Right lobe of liver (tissue), 6 donors: Measurements from ENCODE around the gene CBX7. TPM values are rescaled to one million over a fixed set of nuclear protein-coding genes. Genes with fewer than 3 reads are reported as not detected.

Experiments used
- ATAC-seq, 4 donors: fragments of 200-7000 bp; cut with Tn5 transposase; one replicate each; pipeline ENCODE4 v1.9.1; 2020; ENCODE audit warnings: mild to moderate bottlenecking in 4 of 4, moderate library complexity in 4 of 4
- DNase-seq, 3 donors: peaks; one replicate each; pipeline ENCODE4 v3.0.0-alpha.2; 2020
- H3K27ac ChIP-seq, 3 donors: fragments of 200-600 bp; one replicate each; pipeline ENCODE4 v1.8.0; 2022
- H3K27me3 ChIP-seq, 2 donors: fragments of 200-600 bp; one replicate each; pipeline ENCODE4 v1.8.0; 2022
- H3K36me3 ChIP-seq, 4 donors: fragments of 200-600 bp; sonication (generic) in 1 of 4; one replicate each; pipeline versions ENCODE4 v1.5.1 to v1.8.0; 2017 to 2022; ENCODE audit warnings: control low read depth in 1 of 4
- H3K4me1 ChIP-seq, 4 donors: fragments of 200-600 bp; sonication (generic) in 1 of 4; one replicate each; pipeline versions ENCODE4 v1.5.1 to v1.8.0; 2017 to 2022; ENCODE audit warnings: control low read depth in 1 of 4
- H3K4me3 ChIP-seq, 3 donors: fragments of 200-600 bp; one replicate each; pipeline ENCODE4 v1.8.0; 2022
- H3K9me3 ChIP-seq, 4 donors: fragments of 200-600 bp; sonication (generic) in 1 of 4; one replicate each; pipeline versions ENCODE4 v1.5.1 to v1.8.0; 2017 to 2022; ENCODE audit warnings: control low read depth in 1 of 4
- POLR2A ChIP-seq: fragments of 450-650 bp; IDR thresholded peaks from one replicate; pipeline ENCODE4 v1.6.1; 2017; ENCODE audit warnings: antibody characterized with exemption, mild to moderate bottlenecking
- WGBS: methylation state at CpG from one replicate; pipeline ENCODE4 v1.1.6; 2018; ENCODE audit warnings: low coverage, low lambda C conversion rate; ENCODE audit not compliant: insufficient coverage; ENCODE audit errors: missing lambda C conversion rate; 5-methylcytosine and 5-hydroxymethylcytosine counted together
- intact Hi-C, 2 donors: fragments of 100-400 bp; cut with DNase I; formaldehyde crosslinking; loops; one replicate each; pipeline versions ENCODE4 v1.11.2 to v1.14.1; 2022
- total RNA-seq, 6 experiments: library from RNA; depleted of rRNA in 2 of 6; stranded (reverse); fragments of >200 nt in 2 of 6; fragmentation: NEBNext Ultra II Directional in 3 of 6; extraction: Animal tissue kit (Norgen Biotek cat#: 25700) in 3 of 6; gene quantifications; one replicate each; pipeline versions ENCODE4 v1.1.0 to v1.2.4, GENCODE V29; 2016 to 2023
- TF ChIP-seq, protein P1 (sequence below), 4 donors: fragments of 200-600 bp in 3 of 4; fragments of 450-650 bp in 1 of 4; IDR thresholded peaks; one replicate each; pipeline versions ENCODE4 v1.5.1 to v1.8.0; 2016 to 2022; ENCODE audit warnings: antibody characterized with exemption in 4 of 4, mild to moderate bottlenecking in 2 of 4
- donor health status: DM: no; HTN: yes; CAD: no.
- donor health status: DM: no; HTN: no; CAD: no.
- donor health status: DM: no; HTN: no; CAD: no.
- donor health status: DM: no; HTN: yes; CAD: no.
- donor health status: DM: no; HTN: yes; CAD: no.

Gene CBX7
- total RNA-seq, 6 experiments from 2014 or later, result 8.0 to 14.5 (median 12.9) TPM

DNA sequence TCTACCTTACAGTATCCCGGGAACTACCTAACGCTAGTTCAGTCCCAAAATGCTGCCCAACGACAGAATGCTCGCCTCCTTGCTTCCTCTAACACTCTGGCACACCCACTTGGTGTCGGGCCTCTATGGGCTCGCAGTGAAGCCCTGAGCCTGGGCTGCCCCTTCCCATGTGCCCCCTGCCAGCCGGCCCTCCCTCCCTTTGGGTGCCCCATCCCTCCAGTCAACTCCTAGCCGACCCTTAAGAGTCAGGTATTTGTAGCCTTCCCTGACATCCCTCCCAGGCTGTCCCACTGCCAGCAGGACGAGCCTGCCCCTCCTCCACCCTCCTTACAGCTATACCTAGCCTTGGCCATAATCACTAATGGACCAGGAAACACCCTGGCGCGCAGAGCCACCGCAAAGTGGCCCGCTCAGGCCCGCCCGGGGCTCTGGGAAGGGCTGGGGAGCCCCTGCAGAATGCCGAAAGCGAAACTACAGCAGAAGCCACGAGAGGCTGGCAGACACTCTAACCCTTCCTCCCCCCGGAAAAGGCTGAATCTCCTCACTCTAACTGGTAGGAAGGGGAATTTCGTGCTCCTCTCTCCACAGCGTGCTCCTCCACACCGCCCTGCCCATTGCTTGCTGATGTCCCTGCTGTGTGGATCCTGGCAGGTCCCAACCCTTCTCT is 8.2 kb downstream of the CBX7 start:
- peaks cover 0 to 22% (median 0%) of the 10 kb centered on the region in 4 donors for H3K4me1 ChIP-seq
- TF ChIP-seq POLR2A, result no peak
- TF ChIP-seq, protein P1, sequence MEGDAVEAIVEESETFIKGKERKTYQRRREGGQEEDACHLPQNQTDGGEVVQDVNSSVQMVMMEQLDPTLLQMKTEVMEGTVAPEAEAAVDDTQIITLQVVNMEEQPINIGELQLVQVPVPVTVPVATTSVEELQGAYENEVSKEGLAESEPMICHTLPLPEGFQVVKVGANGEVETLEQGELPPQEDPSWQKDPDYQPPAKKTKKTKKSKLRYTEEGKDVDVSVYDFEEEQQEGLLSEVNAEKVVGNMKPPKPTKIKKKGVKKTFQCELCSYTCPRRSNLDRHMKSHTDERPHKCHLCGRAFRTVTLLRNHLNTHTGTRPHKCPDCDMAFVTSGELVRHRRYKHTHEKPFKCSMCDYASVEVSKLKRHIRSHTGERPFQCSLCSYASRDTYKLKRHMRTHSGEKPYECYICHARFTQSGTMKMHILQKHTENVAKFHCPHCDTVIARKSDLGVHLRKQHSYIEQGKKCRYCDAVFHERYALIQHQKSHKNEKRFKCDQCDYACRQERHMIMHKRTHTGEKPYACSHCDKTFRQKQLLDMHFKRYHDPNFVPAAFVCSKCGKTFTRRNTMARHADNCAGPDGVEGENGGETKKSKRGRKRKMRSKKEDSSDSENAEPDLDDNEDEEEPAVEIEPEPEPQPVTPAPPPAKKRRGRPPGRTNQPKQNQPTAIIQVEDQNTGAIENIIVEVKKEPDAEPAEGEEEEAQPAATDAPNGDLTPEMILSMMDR (IDR thresholded peaks at IDR 0.05), result no peak
- no peaks in the 10 kb centered on the region for H3K36me3 ChIP-seq
- peak overlapping the region; percentile 82 to 92 (median 91) for H3K4me3 ChIP-seq
- no peaks in the 10 kb centered on the region for H3K27me3 ChIP-seq
- intact Hi-C loops, result no loop called here
- ATAC-seq (peak; percentile 4 to 38 (median 30)), DNase-seq (peak in 2 of 3 donors; percentile 49 to 68)
- H3K9me3 ChIP-seq, result no peaks in the 10 kb centered on the region
- H3K27ac ChIP-seq, result peak overlapping the region in 2 of 3 donors; percentile 81 to 96
- 34% methylated on average over 14 of the region's 22 CpGs for WGBS

- intact Hi-C loops, result no loop called here
- Histone ChIP-seq H3K4me1 (peaks cover 0 to 15% (median 0%) of the 10 kb centered on the region in 4 donors), H3K27ac (no peak overlapping the region), H3K9me3 (no peaks in the 10 kb centered on the region), H3K36me3 (no peaks in the 10 kb centered on the region), H3K27me3 (no peaks in the 10 kb centered on the region), H3K4me3 (no peak overlapping the region)
- TF ChIP-seq POLR2A, result no peak
- TF ChIP-seq, protein P1 (IDR thresholded peaks at IDR 0.05), result no peak
- 87% methylated on average over 6 of the region's 14 CpGs for WGBS
- ATAC-seq (no peak), DNase-seq (no peak)
Observed at GRCh38 chr22:39142088-39142680, 10.3 kb downstream of the CBX7 start.

GRCh38 chr22:39139933-39140332 is 12.5 kb downstream of the CBX7 start:
- H3K4me3 ChIP-seq, result no peak overlapping the region
- ATAC-seq (no peak), DNase-seq (no peak)
- H3K4me1 ChIP-seq, result peaks cover 0 to 5% (median 0%) of the 10 kb centered on the region in 4 donors
- H3K27ac ChIP-seq, result no peak overlapping the region
- no peaks in the 10 kb centered on the region for H3K36me3 ChIP-seq
- no peak for TF ChIP-seq POLR2A
- TF ChIP-seq, protein P1 (IDR thresholded peaks at IDR 0.05), result no peak
- WGBS, result 84% methylated on average over 6 of the region's 7 CpGs
- intact Hi-C loops, result loop anchor here in 1 of 2 donors (10.0 kb wide), 1 partner anchor 275 kb away; no protein-coding TSS in a partner anchor
- no peaks in the 10 kb centered on the region for H3K27me3 ChIP-seq
- H3K9me3 ChIP-seq, result no peaks in the 10 kb centered on the region

- intact Hi-C loops, result loop anchor here in 1 of 2 donors (10.0 kb wide), 1 partner anchor 274 kb away; no protein-coding TSS in a partner anchor
- no peaks in the 10 kb centered on the region for H3K9me3 ChIP-seq
- 90% methylated on average over 5 of the region's 14 CpGs for WGBS
- H3K27ac ChIP-seq, result no peak overlapping the region
- H3K27me3 ChIP-seq, result no peaks in the 10 kb centered on the region
- no peak for TF ChIP-seq POLR2A
- TF ChIP-seq, protein P1 (IDR thresholded peaks at IDR 0.05), result no peak
- H3K36me3 ChIP-seq, result no peaks in the 10 kb centered on the region
- no peaks in the 10 kb centered on the region for H3K4me1 ChIP-seq
- no peak overlapping the region for H3K4me3 ChIP-seq
- no peak for ATAC-seq
- no peak for DNase-seq
Observed at GRCh38 chr22:39138357-39138997, 14.0 kb downstream of the CBX7 start.
